Measurements from ENCODE around the gene MT1G.

Gene MT1G

GRCh38 chr16:56684256-56684925 is 16.5 kb upstream of the MT1G start:
- no peak for TF ChIP-seq RAD21 (IDR thresholded peaks at IDR 0.05; ENCODE audit: low read depth)
- TF ChIP-seq TCF12 (IDR thresholded peaks at IDR 0.05; ENCODE audit: low read depth), result no peak
- TF ChIP-seq CREB1 (IDR thresholded peaks at IDR 0.05; ENCODE audit: low read depth), result no peak
- no peak for TF ChIP-seq NFIC (IDR thresholded peaks at IDR 0.05)
- TF ChIP-seq YY1 (IDR thresholded peaks at IDR 0.05; ENCODE audit: low read depth), result no peak
- no peak for TF ChIP-seq TAF1 (IDR thresholded peaks at IDR 0.05; ENCODE audit: low read depth)
- TF ChIP-seq, protein P1, sequence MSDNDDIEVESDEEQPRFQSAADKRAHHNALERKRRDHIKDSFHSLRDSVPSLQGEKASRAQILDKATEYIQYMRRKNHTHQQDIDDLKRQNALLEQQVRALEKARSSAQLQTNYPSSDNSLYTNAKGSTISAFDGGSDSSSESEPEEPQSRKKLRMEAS (IDR thresholded peaks at IDR 0.05), result no peak
- no peak for TF ChIP-seq TEAD4 (IDR thresholded peaks at IDR 0.05)
- no peak for TF ChIP-seq CEBPB (IDR thresholded peaks at IDR 0.05)
- TF ChIP-seq FOXM1 (IDR thresholded peaks at IDR 0.05; ENCODE audit: borderline replicate concordance, low read depth), result no peak
- no peak for TF ChIP-seq USF1 (IDR thresholded peaks at IDR 0.05)
- no peak for TF ChIP-seq ZBTB7A (IDR thresholded peaks at IDR 0.05; ENCODE audit: low read depth)
- TF ChIP-seq EGR1 (IDR thresholded peaks at IDR 0.05), result no peak
- TF ChIP-seq EP300 (IDR thresholded peaks at IDR 0.05; ENCODE audit: borderline replicate concordance), result no peak
- TF ChIP-seq, protein P2, sequence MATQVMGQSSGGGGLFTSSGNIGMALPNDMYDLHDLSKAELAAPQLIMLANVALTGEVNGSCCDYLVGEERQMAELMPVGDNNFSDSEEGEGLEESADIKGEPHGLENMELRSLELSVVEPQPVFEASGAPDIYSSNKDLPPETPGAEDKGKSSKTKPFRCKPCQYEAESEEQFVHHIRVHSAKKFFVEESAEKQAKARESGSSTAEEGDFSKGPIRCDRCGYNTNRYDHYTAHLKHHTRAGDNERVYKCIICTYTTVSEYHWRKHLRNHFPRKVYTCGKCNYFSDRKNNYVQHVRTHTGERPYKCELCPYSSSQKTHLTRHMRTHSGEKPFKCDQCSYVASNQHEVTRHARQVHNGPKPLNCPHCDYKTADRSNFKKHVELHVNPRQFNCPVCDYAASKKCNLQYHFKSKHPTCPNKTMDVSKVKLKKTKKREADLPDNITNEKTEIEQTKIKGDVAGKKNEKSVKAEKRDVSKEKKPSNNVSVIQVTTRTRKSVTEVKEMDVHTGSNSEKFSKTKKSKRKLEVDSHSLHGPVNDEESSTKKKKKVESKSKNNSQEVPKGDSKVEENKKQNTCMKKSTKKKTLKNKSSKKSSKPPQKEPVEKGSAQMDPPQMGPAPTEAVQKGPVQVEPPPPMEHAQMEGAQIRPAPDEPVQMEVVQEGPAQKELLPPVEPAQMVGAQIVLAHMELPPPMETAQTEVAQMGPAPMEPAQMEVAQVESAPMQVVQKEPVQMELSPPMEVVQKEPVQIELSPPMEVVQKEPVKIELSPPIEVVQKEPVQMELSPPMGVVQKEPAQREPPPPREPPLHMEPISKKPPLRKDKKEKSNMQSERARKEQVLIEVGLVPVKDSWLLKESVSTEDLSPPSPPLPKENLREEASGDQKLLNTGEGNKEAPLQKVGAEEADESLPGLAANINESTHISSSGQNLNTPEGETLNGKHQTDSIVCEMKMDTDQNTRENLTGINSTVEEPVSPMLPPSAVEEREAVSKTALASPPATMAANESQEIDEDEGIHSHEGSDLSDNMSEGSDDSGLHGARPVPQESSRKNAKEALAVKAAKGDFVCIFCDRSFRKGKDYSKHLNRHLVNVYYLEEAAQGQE (IDR thresholded peaks at IDR 0.05; ENCODE audit: low read depth), result no peak

DNA sequence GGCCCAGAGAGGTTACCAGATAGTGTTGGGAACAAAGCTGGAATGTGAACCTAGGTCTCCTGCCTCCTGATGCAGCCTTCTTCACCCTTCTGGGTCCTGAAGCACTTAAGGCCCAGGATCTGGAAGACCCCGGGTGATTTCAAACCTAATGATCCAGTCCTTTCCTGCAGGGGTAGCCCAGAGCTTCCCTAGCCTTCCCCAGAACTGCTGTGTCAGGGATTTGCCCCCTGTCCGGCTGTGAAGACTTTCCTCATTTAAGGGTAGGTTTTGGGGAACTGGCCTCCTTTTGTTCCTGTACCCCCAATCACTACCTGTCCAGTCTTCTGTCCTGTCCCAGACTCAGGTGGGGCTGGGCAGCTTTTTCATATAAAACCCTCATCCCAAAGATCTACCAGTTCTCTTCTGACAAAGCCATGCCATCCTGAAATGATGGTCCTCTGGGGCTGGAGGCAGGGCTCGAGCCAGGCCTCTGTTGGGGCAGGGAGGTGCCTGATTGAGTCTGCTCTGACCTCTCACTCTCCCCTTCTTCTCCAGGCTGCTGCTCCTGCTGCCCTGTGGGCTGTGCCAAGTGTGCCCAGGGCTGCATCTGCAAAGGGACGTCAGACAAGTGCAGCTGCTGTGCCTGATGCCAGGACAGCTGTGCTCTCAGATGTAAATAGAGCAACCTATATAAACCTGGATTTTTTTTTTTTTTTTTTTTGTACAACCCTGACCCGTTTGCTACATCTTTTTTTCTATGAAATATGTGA is 15.7 kb upstream of the MT1G start:
- TF ChIP-seq NFIC (IDR thresholded peaks at IDR 0.05) (no peak), FOXM1 (IDR thresholded peaks at IDR 0.05; ENCODE audit: borderline replicate concordance, low read depth) (no peak), RAD21 (IDR thresholded peaks at IDR 0.05; ENCODE audit: low read depth) (no peak), USF1 (IDR thresholded peaks at IDR 0.05) (no peak), ZBTB7A (IDR thresholded peaks at IDR 0.05; ENCODE audit: low read depth) (no peak), TEAD4 (IDR thresholded peaks at IDR 0.05) (no peak), EGR1 (IDR thresholded peaks at IDR 0.05) (no peak), EP300 (IDR thresholded peaks at IDR 0.05; ENCODE audit: borderline replicate concordance) (no peak), YY1 (IDR thresholded peaks at IDR 0.05; ENCODE audit: low read depth) (no peak), TCF12 (IDR thresholded peaks at IDR 0.05; ENCODE audit: low read depth) (no peak), TAF1 (IDR thresholded peaks at IDR 0.05; ENCODE audit: low read depth) (no peak), CEBPB (IDR thresholded peaks at IDR 0.05) (no peak), CREB1 (IDR thresholded peaks at IDR 0.05; ENCODE audit: low read depth) (no peak)
- TF ChIP-seq, protein P2 (IDR thresholded peaks at IDR 0.05; ENCODE audit: low read depth), result no peak
- TF ChIP-seq, protein P1 (IDR thresholded peaks at IDR 0.05), result no peak

DNA sequence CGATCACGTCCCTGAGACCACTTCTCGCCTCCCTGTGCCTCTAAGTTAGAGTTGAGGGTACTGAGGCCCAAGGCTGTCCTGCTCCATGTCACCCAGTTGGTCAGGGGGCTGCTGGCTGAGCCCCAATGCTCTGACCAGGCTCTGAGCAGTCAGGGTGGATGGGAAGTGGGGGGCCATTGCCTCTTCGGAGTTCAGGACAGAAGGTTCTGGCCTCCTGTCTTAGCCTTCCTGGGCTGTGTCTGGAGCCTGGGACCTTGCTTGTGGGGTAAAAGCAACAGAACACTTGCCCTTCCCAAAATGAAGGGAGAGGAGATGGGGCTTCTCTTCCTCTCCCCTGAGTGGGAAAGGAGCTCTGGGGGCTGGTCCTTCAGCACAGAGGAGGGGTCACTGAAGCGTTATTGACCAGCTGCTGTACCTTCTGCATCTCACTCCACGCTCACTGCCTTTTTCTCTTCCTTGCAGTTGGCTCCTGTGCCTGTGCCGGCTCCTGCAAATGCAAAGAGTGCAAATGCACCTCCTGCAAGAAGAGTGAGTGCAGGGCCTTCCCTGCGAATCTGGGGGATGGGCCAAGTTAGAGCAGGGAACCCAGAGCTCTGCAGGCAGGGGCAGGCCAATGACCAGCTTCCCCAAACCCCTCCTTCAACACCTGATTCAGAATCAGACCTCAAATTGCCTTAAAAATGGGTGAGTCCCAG is 15.0 kb upstream of the MT1G start:
- TF ChIP-seq, protein P1 (IDR thresholded peaks at IDR 0.05), result no peak
- no peak for TF ChIP-seq YY1 (IDR thresholded peaks at IDR 0.05; ENCODE audit: low read depth)
- TF ChIP-seq NFIC (IDR thresholded peaks at IDR 0.05), result no peak
- no peak for TF ChIP-seq EGR1 (IDR thresholded peaks at IDR 0.05)
- no peak for TF ChIP-seq RAD21 (IDR thresholded peaks at IDR 0.05; ENCODE audit: low read depth)
- no peak for TF ChIP-seq TCF12 (IDR thresholded peaks at IDR 0.05; ENCODE audit: low read depth)
- no peak for TF ChIP-seq CEBPB (IDR thresholded peaks at IDR 0.05)
- TF ChIP-seq FOXM1 (IDR thresholded peaks at IDR 0.05; ENCODE audit: borderline replicate concordance, low read depth), result no peak
- TF ChIP-seq CREB1 (IDR thresholded peaks at IDR 0.05; ENCODE audit: low read depth), result no peak
- TF ChIP-seq USF1 (IDR thresholded peaks at IDR 0.05), result no peak
- TF ChIP-seq EP300 (IDR thresholded peaks at IDR 0.05; ENCODE audit: borderline replicate concordance), result no peak
- TF ChIP-seq TAF1 (IDR thresholded peaks at IDR 0.05; ENCODE audit: low read depth), result no peak; the same call in 1 of the 2 replicates
- no peak for TF ChIP-seq TEAD4 (IDR thresholded peaks at IDR 0.05)
- no peak for TF ChIP-seq ZBTB7A (IDR thresholded peaks at IDR 0.05; ENCODE audit: low read depth)
- TF ChIP-seq, protein P2 (IDR thresholded peaks at IDR 0.05; ENCODE audit: low read depth), result no peak

Data from Ishikawa (cell line).